ENCODE results near the gene IFITM5.

DNA sequence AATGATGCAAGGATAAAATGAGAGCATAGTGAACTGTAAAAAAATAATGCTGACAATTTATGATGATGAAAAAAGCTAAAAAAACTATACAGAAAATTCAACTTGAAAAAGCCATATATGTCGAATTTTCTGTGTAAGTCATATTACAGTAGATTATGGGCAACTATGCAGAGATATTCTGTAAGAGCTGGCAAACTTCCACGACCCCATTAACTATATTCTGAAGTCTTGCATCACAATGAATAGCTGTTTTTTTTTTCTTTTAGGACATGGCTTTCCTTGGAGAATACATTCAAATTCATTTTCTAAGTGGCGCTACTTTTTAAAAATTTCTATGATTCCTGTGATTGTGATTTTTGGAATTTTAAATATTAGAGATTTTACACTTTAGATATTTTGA, 44.1 kb downstream of the IFITM5 start:
- TF ChIP-seq, protein P1, sequence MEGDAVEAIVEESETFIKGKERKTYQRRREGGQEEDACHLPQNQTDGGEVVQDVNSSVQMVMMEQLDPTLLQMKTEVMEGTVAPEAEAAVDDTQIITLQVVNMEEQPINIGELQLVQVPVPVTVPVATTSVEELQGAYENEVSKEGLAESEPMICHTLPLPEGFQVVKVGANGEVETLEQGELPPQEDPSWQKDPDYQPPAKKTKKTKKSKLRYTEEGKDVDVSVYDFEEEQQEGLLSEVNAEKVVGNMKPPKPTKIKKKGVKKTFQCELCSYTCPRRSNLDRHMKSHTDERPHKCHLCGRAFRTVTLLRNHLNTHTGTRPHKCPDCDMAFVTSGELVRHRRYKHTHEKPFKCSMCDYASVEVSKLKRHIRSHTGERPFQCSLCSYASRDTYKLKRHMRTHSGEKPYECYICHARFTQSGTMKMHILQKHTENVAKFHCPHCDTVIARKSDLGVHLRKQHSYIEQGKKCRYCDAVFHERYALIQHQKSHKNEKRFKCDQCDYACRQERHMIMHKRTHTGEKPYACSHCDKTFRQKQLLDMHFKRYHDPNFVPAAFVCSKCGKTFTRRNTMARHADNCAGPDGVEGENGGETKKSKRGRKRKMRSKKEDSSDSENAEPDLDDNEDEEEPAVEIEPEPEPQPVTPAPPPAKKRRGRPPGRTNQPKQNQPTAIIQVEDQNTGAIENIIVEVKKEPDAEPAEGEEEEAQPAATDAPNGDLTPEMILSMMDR (IDR thresholded peaks at IDR 0.05): no peak
- TF ChIP-seq POLR2AphosphoS5 (IDR thresholded peaks at IDR 0.05) (no peak), POLR2A (IDR thresholded peaks at IDR 0.05) (no peak)

Measured in prostate gland (tissue), 2 donors.